ENCODE data around the gene MECR. TPM values are rescaled to one million over a fixed set of nuclear protein-coding genes. Genes with fewer than 3 reads are reported as not detected.
"Not testable (repeated sequence)": the region's sequence is repeated elsewhere in the genome, so short reads cannot be mapped to it uniquely, and the experiment has no call there.

MECR gene
- total RNA-seq, 2 donors from 2014 or later, result 25.7 to 33.0 TPM

DNA sequence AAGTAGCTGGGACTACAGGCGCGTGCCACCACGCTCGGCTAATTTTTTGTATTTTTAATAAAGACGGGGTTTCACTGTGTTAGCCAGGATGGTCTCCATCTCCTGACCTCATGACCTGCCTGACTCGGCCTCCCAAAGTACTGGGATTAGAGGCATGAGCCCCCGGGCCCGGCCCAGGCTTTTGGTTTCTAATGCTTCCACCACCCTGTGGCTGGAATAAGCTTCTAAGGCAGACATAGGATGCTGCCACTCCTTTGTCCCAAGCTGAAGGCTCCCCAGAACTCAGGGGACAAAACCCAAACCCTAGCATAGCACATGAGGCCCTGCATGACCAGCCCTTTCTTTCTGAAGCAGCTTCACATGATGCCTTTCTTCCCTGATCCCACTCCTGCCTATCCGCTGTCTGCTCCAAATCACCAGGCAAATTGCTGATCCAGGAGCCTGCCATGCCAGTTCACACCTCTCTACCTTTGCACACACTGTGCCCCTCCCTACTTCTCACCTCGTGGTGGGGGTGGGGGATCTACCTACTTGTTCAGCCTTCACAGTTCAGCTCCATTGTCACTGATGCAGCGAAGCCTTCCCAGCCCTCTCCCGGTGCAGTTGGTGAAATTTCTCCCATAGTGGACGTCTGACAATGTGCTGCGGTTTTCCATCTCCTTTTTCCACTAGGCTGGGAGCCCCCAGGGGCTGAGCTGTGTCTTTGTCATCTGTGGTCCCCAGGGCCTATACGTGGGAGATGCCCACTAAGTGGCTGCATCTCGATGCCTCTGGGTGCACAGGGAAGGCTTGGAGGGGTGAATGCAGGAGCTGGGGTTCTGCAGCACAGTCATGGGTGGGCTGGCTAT is 12.5 kb upstream of the MECR start:
- no peaks in the 10 kb centered on the region for H3K9me3 Mint-ChIP-seq
- DNase-seq (ENCODE audit: low spot score in 2 of 2), result no peak
- ATAC-seq, result no peak

DNA sequence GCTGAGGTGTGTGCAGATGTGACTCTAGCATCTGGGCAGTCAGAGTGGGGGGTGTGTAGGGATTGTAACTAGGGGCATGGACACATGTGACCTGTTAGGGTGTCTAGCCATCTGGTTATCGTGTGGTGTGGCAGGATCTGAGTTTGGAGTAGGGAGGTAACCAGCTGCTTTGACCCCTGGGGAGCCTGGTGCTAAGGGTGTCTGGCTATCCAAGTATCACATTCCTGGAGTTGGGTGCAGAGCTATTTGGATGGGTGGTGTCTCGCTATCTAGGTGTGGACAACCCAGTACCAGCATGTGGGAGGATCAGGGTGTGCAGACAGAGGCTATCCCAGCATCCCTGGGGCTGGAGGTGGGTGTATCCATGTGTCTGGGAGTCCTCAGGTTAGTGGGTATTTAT is 10.3 kb upstream of the MECR start:
- DNase-seq (ENCODE audit: low spot score in 2 of 2), result no peak
- H3K36me3 Mint-ChIP-seq, result peaks cover 9% of the 10 kb centered on the region in 2 donors
- no peak overlapping the region for H3K27ac Mint-ChIP-seq
- H3K9me3 Mint-ChIP-seq, result no peaks in the 10 kb centered on the region
- no peak for ATAC-seq

More for the DNA sequence above, 12.5 kb upstream of the MECR start:
- H3K27ac Mint-ChIP-seq, result no peak overlapping the region
- H3K36me3 Mint-ChIP-seq, result no peaks in the 10 kb centered on the region

DNA sequence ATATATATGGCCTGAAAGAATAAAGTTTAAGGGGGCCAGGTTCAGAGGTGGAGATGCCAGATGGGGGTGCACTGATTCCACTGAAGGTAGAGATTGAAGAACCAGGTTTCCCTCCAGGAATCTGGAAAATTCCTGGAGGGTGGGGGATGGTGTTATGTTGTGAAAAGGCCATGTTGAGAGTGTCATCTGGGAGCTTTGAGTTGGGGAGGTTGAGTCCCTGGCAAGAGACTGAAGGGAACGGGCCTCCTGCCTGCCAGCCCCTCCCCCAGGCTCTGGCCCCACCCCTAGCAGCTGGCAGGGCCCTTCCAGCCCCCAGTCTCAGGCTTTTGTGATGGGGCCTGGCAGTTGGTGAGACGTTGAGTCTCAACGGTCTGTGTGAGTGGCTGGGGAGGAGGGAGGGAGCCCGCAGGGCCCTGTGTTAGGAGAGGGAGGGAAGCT is 9.7 kb upstream of the MECR start:
- peaks cover 9% of the 10 kb centered on the region in 2 donors for H3K36me3 Mint-ChIP-seq
- no peak for ATAC-seq
- no peak for DNase-seq (ENCODE audit: low spot score in 2 of 2)
- no peak overlapping the region for H3K27ac Mint-ChIP-seq
- H3K9me3 Mint-ChIP-seq, result no peaks in the 10 kb centered on the region

DNA sequence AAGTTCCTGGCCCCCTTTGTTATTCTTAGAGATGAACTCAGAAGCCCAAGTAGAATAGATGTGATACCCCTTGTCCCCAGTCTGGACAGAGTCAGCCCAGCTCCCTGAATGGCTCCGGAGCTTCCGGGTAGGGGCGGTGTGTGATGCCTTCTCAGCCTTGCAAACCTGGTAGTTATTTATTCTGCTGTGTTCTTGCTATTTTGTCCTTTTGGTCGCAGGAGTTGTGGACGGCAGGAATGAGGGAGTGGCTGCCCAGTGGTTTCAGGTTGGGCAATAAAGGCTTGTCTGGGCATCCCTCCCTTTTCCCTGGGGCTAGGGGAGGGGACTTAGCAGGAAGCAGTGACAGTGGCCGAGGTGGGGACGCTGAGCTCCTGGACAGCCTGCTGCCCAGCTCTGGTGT is 8.4 kb upstream of the MECR start:
- Mint-ChIP-seq H3K36me3 (peaks cover 9% of the 10 kb centered on the region in 2 donors), H3K27ac (no peak overlapping the region), H3K9me3 (no peaks in the 10 kb centered on the region)
- ATAC-seq, result no peak
- no peak for DNase-seq (ENCODE audit: low spot score in 2 of 2)

DNA sequence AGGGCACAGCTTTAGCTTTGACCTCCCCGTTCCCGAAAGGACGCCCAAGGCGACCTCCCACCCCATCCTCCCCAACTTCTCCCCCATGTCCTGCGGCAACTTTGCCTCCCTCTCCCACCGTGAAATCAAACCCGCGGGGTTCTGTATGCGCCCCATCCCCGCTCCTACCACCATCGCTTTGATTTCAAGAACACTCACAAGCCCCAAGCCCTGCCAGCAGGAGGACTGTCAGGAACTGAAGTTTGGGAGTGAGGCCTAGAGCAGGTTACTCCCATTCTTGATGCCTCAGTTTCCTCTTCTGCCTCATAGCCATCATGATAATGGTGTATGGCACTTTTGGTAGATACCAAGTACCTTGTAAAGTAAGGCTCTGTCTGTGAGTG is 7.9 kb upstream of the MECR start:
- ATAC-seq (no peak), DNase-seq (ENCODE audit: low spot score in 2 of 2) (no peak)
- H3K36me3 Mint-ChIP-seq, result peaks cover 9% of the 10 kb centered on the region in 2 donors
- no peaks in the 10 kb centered on the region for H3K9me3 Mint-ChIP-seq
- H3K27ac Mint-ChIP-seq, result no peak overlapping the region

DNA sequence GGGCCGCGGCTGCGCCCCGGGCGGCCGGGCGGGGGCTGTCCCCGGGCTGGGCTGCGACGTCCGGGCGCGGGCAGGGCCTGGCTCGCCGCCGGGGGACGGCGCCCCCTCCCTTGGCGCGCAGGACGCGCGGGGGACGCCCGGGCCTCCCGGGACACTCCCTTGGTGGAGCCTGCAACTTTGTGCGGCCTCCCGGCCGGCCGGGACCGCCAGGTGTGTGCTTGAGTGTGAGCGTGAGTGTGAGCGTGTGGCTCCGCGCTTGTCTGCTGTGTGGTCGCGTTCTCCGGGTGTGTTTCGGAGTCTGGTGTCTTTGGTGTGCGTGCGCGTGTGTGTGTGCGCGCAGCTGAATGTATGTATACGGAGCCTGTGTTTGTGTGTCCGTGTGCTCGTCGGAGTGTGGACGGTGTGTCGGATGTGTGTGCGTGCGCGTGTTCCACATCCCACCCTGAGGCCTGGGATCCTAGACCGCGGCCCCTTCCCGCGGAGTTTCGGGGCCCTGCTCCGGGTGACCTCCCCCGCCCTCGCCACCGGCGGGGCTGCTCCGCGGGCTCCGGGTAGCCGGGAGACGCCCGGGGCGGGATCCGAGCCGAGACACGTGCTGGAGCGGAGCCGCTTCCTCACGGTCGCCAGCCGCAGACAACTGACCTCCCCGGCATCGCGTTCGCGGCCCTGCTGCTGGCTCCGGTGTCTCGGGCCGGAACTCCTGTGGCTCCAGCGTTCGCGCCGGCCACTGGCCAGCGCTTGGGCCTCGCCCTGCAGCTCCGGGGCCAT is 7.3 kb upstream of the MECR start:
- H3K9me3 Mint-ChIP-seq, result no peaks in the 10 kb centered on the region
- no peak for ATAC-seq
- peak in 1 of 2 donors; percentile 20 for DNase-seq (ENCODE audit: low spot score in 2 of 2)
- H3K27ac Mint-ChIP-seq, result no peak overlapping the region
- H3K36me3 Mint-ChIP-seq, result peaks cover 9% of the 10 kb centered on the region in 2 donors

DNA sequence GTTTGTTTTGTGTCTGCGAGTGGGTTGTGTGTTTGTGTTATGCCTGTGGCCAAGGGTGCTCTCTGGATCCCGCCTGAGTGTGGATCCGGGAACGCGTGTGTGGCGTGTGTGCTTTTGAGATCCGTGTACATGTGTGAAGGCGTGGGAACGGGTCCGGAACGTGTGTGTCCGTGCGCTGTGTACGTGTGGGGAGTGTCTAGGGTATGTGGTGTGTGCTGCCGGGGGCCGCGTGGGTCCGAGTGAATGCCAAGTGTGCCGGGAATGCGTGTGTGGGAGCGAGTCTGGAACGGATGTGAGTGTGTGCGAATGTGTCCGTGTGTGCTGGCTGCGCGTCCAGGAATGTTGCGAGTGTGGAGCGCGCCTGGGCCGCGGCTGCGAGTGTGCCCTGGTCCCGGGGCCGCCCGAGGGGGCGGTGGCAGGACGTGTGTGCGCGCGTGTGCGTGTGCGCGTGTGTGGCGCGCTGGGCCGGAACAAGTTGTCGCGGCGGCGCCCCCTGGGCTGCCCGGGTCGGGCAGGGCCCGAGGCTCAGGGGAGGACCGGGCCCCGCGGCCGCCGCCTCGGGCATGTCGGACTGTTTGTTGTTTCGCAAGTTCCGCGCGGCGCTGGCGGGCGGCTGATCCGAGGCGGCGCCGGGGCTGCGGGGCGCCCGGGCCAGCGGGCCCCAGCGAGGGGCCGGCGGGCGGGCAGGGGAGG is 6.5 kb upstream of the MECR start:
- DNase-seq (ENCODE audit: low spot score in 2 of 2), result peak in 1 of 2 donors; percentile 28
- peaks cover 9% of the 10 kb centered on the region in 2 donors for H3K36me3 Mint-ChIP-seq
- H3K27ac Mint-ChIP-seq, result peak overlapping the region in 1 of 2 donors; percentile 81
- H3K9me3 Mint-ChIP-seq, result no peaks in the 10 kb centered on the region
- ATAC-seq, result peak in 1 of 2 donors; percentile 20

DNA sequence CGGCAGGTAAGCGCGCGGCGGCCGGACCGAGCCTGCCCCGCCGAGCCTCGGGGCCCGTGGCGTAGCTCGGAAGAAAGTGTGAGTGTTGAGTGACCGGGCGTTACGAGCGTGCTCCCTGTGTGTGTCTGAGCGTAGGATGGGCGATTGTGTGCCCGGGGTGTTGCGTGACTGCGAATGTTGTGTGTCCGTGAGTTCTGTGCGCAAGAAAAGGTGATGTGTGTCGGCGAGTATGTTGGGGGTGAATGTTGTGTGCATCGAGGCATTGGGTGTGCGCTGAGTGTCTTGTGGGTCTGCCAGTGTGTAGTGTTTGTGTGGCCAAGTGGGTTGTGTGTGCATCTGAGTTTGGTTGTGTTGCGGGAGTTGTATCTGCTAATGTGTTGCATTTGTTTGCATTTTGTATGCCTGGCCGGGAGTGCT is 6.0 kb upstream of the MECR start:
- no peak for ATAC-seq
- H3K36me3 Mint-ChIP-seq, result peaks cover 9% of the 10 kb centered on the region in 2 donors
- peak overlapping the region in 1 of 2 donors; percentile 81 for H3K27ac Mint-ChIP-seq
- DNase-seq (ENCODE audit: low spot score in 2 of 2), result no peak
- H3K9me3 Mint-ChIP-seq, result no peaks in the 10 kb centered on the region

DNA sequence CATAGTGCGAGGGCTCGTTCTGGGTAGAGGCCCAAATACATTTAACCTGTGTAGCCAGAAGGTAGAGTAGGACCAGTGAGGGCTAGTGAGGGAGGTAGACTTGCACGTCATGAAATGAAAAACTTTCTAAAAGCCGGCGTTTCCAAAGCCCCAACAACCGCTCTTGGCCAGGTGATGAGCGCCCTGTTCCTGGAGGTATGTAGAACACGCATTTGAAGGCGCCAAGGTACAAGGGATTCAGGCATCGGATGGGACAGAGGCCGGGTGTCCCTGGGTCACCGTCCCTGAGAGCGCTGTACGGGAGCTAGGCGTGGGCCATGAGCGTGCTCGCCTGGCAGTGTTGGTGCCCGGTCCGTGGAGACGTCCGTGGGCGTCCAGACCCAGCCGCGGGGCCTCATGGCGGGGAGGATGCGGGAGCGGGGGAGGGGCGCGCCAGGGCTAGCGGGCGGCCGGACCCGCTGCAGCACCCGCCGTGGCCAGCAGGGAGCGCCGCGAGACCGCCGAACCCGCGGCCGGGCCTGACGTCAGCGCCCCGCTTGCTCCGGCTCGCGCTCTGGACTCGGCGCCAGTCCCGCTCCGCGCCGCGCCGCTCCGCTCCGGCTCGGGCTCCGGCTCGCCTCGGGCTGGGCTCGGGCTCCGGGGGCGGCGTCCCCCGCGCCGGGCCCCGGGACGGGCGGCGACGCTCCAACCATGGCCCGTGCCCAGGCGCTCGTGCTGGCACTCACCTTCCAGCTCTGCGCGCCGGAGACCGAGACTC is 5.4 kb upstream of the MECR start, which contains the start of gene PTPRU:
Gene PTPRU, plus strand, starts transcription at position 568 of the 757 bp plus-strand sequence. Its CDS starts 123 bp downstream, at position 691.
- ATAC-seq (peak; percentile 89 to 91), DNase-seq (ENCODE audit: low spot score in 2 of 2) (peak; percentile 84 to 93)
- Mint-ChIP-seq H3K9me3 (no peaks in the 10 kb centered on the region), H3K36me3 (peaks cover 9% of the 10 kb centered on the region in 2 donors), H3K27ac (peak within 1 kb of the TSS in 1 of 2 donors; percentile 81)

DNA sequence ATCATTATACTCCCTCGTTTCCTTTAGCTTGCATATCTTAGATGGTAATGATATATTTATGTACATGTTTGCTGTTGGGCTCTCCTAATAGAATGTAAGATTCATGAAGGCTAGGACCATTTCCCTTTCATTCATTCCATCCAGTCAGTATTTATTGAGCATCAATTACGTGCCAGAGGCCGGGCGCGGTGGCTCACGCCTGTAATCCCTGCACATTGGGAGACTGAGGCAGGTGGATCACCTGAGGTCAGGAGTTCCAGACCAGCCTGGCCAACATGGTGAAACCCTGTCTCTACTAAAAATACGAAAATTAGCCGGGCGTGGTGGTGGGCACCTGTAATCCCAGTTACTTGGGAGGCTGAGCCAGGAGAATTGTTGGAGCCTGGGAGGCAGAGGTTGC is 4.1 kb upstream of the MECR start:
- not testable (repeated sequence) for ATAC-seq; H3K9me3 Mint-ChIP-seq; DNase-seq (ENCODE audit: low spot score in 2 of 2); H3K27ac Mint-ChIP-seq
- peaks cover 15% of the 10 kb centered on the region in 2 donors for H3K36me3 Mint-ChIP-seq

DNA sequence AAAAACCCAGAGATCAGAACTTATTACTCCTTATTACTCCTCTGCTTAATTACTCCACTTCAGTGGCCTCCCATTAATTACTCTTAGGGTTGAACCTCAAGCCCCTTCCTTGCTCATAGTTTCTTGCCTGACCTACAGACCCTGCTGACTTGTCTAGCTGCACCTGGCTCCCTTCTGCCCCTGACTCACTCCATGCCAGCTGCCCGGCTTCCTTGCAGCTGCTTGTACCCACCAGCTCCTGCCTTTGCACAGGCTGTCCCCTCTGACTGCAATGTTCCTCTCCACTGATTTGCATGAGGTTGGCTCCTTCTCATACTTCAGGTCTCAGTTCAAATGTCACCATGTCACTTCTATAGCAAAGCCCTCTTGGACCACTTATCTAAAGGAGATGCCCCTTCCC is 3.7 kb upstream of the MECR start:
- Mint-ChIP-seq H3K36me3 (peaks cover 15% of the 10 kb centered on the region in 2 donors), H3K27ac (no peak overlapping the region), H3K9me3 (no peaks in the 10 kb centered on the region)
- ATAC-seq, result no peak
- no peak for DNase-seq (ENCODE audit: low spot score in 2 of 2)

DNA sequence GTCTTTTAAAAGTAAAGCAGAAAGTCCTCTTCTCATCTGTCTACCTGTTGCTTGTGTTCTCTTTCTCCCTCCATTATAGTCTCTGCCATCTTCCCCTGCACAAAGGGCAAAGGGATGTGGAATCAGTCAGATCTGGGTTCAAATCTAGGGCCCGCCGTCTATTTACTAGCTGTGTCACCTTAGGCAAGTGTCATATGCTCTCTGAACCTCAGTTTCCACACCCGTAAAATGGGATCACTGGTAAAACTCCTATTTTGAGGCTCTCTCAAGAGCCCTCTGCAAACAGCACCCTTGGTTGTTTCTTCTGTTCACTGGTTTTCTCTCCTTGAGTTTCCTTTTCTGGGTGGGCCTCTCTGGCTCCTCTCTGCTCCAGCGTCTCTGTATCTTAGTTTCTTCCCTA is 3.0 kb upstream of the MECR start:
- Mint-ChIP-seq H3K27ac (no peak overlapping the region), H3K36me3 (peaks cover 15% of the 10 kb centered on the region in 2 donors), H3K9me3 (no peaks in the 10 kb centered on the region)
- ATAC-seq (no peak), DNase-seq (ENCODE audit: low spot score in 2 of 2) (no peak)

DNA sequence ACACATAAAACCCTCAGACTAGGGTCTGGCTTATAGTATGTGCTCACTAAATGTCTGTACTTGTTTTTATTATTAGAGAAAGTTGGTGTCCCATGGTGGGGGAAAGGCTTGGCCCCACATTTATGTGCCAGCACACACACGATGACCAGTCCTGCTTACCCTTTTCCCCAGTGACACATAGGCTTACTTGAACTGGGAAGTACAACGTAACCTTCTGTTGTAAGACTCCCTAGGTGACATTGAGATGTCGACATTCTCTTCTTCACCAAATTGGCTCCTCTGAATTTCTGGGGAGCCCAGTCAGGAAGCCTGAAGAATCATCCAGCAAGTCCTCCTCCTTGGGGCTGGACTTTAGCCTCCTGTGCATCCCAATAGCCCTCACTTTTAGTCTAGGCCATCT is 1.7 kb upstream of the MECR start:
- H3K36me3 Mint-ChIP-seq, result peaks cover 15% of the 10 kb centered on the region in 2 donors
- H3K9me3 Mint-ChIP-seq, result no peaks in the 10 kb centered on the region
- ATAC-seq (no peak), DNase-seq (ENCODE audit: low spot score in 2 of 2) (no peak)
- no peak overlapping the region for H3K27ac Mint-ChIP-seq

DNA sequence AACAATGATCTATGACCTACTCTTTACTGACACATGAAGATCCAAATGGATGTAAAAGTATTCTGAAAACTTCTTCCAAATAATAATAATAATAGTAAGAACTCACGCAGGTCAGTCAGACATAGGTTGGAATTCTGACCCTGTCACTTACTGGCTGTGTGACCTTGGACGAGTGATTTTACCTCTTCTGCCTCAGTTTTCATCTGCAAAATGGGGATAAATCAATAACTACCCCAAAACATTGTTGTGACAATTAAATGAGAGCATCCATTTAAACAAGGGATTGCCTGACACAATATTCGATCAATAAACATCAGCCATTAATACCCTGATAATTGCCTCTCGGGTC is 556 bp downstream of the MECR start:
- Mint-ChIP-seq H3K27ac (peak overlapping the region; percentile 97 to 100), H3K36me3 (peaks cover 6% of the 10 kb centered on the region in 2 donors)

DNA sequence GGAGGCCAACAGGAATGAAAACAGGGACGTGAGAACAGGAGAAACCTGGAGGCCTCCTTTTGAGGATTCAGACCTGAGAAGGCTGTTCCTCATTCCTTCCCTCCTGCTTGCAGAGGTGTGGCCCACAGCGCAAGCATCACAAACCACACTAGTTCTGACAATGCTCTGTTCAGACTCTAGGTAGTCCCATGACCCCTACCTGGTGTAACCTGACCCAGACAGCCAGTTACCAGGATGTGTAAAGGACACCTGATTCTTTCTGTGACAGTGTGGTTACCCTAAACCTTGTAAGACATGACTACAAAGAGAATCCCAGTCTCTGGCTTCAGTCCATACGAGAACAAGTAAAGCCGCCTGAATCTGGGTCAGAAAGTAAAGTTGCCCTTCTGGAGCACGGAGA is 3.2 kb downstream of the MECR start:
- DNase-seq (ENCODE audit: low spot score in 2 of 2) (no peak), ATAC-seq (no peak)
- Mint-ChIP-seq H3K27ac (no peak overlapping the region), H3K9me3 (no peaks in the 10 kb centered on the region), H3K36me3 (peaks cover 6% of the 10 kb centered on the region in 2 donors)

More for the DNA sequence above, 556 bp downstream of the MECR start:
- ATAC-seq (no peak), DNase-seq (ENCODE audit: low spot score in 2 of 2) (no peak)
- H3K9me3 Mint-ChIP-seq, result no peaks in the 10 kb centered on the region

DNA sequence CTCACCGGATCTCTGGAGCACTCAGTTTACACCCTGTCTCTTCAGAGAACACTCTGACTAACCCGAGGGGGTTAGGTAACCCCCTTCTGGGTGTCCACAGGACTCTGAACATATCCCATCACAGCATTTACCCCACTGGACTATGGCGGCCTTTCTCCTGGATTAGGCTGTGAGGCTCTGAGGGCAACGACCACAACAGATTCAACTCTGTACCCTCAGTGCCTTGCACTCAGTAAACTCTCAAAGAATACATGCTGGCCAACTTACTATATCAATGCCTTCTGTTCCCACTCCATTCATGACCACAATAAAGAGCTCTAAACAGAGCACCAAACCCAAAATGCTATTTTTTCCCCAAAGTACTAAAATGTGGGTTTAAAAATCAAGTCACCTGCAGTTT is 5.4 kb downstream of the MECR start:
- DNase-seq (ENCODE audit: low spot score in 2 of 2), result no peak
- no peak for ATAC-seq
- H3K36me3 Mint-ChIP-seq, result peaks cover 2% of the 10 kb centered on the region in 2 donors
- H3K27ac Mint-ChIP-seq, result no peak overlapping the region
- H3K9me3 Mint-ChIP-seq, result no peaks in the 10 kb centered on the region
